NCI-H2196 (cell line): Measurements from ENCODE around the gene FAM3D.

Experiments used
- DNase-seq: peaks from one replicate; lab custom pipeline; 2025; ENCODE audit not compliant: unreplicated experiment; lab: John Stamatoyannopoulos, UW

Gene FAM3D

DNA sequence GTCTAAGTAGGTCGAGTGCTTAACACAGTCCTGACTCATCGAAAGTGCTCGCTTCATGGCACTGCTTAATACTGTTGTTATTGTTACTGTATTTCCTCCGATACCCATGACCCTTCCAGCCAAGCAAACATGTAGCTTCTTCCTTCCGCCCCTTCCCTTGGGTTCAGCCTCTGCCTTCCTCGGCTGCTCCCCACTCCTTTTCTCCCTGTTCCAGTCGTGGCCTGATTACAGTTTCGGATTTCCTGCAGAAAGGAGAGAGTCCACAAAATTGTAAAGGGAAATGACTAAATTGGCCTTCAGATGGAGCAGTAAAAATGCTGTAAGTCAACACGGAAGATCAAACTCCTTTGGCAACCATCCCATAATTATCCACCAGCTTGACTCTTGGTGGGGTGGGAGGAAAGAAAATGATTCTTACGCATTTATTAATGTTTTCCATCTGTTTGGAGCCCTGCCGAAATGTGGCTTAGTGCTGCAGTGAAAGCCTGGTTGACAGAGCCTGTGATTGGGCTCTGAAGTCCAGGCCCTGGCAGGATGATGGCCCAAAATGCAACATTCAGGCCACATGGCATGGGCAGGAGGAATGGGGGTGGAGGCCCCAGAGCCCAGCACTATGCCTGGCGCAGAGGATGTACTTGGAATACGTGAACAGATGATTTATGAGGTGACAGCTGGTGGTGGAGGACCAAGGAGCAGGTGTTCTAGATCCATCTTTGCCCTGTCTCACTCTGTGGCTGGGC is 37.6 kb downstream of the FAM3D start:
- no peak for DNase-seq

DNA sequence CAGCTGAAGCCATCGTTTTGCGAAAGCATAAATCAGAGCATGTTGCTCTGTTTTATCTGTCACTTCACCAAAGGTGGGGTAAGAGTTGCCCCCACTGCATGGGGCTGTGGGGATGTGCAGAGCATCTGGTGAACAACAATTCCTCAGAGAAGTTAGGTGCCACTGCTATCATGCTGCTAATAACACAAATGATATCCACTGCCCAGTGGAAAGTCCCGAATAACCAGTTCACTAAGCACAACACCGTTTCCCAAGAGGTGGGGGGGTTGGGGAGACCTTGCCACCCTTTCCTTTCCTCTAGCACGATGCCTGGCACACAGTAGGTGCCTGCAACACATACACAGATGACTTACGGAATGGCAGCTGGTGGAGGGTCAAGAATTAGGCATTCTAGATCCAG is 38.6 kb downstream of the FAM3D start:
- DNase-seq, result no peak

DNA sequence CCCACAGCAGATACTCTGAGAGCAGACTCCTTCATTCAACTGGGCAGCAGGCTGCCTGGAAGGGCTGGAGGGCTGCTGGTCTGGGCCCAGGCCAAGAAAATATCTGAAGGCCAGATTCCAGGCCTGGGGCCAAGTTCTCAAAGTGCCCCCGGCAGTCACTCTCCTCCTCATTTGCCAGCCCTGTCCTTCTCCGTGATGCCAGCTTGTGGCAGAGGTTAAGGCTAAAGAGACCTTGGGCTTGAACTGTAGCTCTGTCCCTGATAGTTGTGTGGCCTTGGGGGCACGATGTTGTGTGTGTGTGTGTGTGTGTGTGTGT is 39.0 kb downstream of the FAM3D start:
- peak; percentile 26 for DNase-seq

GRCh38 chr3:58626841-58627569 is 39.6 kb downstream of the FAM3D start:
- DNase-seq, result no peak

- DNase-seq, result no peak
These were observed 41.3 kb downstream of the FAM3D start for GRCh38 chr3:58625196-58625824.

- no peak for DNase-seq
These were observed 42.0 kb downstream of the FAM3D start for GRCh38 chr3:58624550-58624949.

GRCh38 chr3:58623961-58624360 is 42.6 kb downstream of the FAM3D start:
- DNase-seq, result no peak

DNA sequence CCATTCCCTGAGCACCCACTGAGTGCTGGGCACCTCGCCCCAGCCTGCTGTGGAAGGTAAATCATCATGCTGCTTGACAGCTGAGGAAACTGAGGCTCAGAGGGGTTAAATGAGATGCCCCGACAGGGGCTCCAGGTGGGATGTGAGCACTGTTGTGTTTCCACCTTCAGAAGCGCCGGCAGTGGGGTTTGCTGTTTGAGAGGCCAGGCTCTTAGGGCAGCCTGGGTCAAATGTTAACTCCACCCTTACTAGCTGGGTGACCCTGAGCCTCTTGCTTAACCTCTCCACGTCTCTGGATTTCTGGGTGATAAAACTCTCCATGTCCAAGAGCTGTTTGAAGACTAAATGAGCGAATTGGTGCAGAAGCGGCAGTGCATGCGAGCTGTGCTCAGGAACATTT is 43.1 kb downstream of the FAM3D start:
- no peak for DNase-seq

DNA sequence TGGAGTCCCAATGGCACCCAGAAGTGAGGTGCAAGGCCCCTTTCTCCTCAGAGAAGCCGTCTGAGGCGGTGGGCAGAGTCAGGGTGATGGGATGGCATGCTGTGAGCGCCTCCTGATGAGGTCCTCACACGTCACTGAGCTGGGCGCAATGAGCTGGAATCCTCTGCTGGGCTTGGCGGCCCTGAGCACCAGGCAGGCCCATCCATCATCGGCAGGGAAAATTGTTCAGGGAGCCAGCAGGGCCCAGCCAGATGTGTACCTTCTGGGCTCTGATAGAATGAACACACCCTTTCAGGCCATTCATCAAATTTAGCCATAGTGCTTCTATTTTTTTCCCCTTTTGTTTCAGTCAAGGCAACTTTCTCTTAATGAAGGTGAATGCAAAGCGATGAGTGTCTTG is 43.7 kb downstream of the FAM3D start:
- no peak for DNase-seq

- DNase-seq, result no peak
These were observed 44.1 kb downstream of the FAM3D start for GRCh38 chr3:58622436-58622835.

DNA sequence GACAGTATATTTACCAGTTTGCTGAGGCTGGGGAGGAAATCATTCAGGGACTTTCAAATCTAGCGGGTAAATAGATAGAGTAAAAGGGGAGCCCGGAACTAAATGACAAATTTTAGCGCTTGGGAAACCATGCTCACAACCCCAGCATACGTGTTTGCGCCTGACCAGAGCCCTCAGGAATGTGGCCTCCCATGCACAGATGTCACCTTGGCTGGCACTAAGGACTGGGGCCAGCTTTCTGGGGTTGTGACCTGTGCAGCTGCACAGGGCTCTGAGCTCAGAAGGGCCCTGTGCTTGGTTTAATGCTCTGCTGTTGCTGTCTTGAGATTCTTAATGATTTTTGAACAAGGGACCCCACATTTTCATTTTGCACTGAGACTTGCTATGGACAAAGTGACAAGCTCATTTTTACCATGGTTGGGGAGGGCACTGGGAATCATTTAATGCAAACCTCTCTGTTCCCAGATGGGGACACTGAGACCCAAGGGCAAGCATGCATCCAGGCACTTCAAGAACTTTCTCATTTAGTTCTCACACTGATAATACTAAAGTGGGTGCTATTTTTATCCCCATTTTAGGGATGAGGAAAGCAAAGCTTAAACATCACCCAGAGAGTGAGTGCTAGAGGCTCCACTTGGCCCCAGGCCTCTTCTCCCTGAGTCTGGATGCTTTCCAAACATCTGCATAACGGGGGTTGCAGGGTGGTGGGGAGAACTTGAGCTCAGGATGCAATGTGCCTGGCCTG is 45.3 kb downstream of the FAM3D start:
- DNase-seq, result no peak

GRCh38 chr3:58620421-58620820 is 46.2 kb downstream of the FAM3D start:
- DNase-seq, result no peak

GRCh38 chr3:58617338-58617761 is 49.2 kb downstream of the FAM3D start:
- no peak for DNase-seq

- DNase-seq, result no peak
These were observed 53.1 kb downstream of the FAM3D start for GRCh38 chr3:58613236-58614132.

- DNase-seq, result no peak
These were observed 53.7 kb downstream of the FAM3D start for GRCh38 chr3:58612830-58613229.

DNA sequence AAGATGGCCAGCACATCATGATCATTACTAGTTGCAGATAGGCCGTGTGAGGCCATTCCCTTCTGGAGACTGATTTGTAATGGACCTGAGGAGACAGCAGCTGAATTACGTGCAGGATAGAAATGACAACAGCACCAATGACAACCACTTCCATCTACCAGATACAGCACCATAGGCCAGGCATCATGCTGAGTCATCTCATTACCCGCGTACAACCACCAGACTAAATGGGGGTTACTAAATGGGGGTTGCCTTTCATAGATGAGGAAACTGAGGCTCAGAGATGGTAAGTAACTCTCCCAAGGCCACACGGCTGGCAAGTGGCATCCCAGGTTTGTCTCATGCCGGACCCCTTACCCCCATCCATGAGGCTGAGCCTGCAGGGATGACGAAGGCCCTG is 56.6 kb downstream of the FAM3D start:
- no peak for DNase-seq

DNA sequence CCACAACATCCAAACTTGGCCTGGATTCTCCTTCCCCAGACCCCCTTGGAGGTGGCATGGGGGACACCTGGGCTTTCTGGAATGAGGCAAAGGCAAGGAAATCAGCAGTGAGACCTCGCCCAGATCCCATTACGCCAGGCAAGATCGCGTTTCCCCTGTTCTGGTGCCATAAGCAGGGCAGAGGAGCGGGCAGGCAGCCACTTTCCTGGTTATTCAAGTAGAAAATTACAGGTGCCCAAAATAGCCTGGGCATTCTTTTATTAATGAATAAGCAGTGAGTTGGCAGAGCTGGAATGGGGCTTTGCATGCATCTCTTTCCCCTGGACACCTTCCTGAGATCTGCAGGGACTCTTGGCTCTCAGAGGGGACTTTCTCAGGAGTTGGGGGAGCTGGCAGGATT is 57.9 kb downstream of the FAM3D start:
- peak; percentile 43 for DNase-seq

- no peak for DNase-seq
These were observed 58.8 kb downstream of the FAM3D start for GRCh38 chr3:58607816-58608215.

DNA sequence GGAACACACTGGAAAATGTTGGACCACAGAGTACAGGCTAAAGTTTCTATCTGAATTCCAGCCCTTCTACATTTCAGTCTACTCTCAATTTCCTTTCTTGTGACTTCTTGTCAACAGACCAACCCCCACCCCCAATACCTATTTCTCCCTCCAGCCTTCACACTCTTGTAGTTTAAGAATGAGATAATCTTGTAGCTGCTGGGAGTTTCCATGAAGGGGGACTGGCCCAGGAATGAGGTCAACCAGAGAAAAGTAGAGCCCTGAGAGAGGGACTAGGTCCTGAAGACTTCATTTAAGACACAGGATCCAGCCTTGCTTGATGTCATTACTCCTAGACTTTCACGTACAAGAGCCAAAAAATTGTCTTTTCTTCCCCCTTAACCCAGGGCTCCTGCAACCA is 59.9 kb downstream of the FAM3D start:
- no peak for DNase-seq

DNA sequence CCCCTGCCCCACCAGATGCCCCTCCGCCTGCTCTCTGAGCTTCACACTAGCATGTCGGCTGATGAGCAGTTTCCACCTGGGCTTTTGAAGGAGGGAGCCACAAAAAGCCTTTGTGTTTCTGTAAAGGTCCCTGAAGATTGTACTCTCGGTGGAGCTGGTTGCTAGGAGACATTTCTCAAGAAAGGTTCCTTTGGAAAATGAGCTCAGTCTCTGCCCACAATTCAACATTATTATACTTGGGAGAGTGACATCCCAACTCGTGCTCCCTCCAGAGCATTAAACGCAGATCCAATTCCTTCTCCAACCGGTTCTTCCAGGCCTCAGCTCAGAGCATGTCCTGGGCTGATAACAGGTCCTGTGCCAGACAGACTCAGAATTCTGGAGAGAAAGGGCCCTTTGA is 62.5 kb downstream of the FAM3D start:
- no peak for DNase-seq

DNA sequence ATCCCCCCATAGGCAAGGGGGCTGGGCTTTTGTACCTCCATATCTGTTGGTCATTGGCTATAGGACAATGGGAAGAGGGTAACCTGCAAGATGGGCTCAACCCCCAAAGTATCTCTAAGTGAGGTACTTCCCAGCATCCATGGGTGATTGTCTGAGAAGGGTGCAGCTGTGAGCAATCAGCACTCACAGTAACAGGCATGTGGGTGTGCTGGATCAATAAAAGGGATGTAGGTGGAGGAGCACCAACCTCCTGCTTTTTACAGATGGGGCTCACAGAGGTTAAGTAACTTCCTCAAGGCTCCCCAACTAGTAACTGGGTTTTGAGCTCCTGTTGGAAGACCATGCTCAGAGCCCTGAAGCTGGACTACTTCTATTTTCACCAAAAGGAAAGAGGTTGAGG is 63.0 kb downstream of the FAM3D start:
- DNase-seq, result no peak
